ENCODE measurements around the gene FBXO24. TPM values are rescaled to one million over a fixed set of nuclear protein-coding genes. Genes with fewer than 3 reads are reported as not detected.

The FBXO24 gene
- total RNA-seq, 1 donor from 2014 or later, result 0.61 TPM

DNA sequence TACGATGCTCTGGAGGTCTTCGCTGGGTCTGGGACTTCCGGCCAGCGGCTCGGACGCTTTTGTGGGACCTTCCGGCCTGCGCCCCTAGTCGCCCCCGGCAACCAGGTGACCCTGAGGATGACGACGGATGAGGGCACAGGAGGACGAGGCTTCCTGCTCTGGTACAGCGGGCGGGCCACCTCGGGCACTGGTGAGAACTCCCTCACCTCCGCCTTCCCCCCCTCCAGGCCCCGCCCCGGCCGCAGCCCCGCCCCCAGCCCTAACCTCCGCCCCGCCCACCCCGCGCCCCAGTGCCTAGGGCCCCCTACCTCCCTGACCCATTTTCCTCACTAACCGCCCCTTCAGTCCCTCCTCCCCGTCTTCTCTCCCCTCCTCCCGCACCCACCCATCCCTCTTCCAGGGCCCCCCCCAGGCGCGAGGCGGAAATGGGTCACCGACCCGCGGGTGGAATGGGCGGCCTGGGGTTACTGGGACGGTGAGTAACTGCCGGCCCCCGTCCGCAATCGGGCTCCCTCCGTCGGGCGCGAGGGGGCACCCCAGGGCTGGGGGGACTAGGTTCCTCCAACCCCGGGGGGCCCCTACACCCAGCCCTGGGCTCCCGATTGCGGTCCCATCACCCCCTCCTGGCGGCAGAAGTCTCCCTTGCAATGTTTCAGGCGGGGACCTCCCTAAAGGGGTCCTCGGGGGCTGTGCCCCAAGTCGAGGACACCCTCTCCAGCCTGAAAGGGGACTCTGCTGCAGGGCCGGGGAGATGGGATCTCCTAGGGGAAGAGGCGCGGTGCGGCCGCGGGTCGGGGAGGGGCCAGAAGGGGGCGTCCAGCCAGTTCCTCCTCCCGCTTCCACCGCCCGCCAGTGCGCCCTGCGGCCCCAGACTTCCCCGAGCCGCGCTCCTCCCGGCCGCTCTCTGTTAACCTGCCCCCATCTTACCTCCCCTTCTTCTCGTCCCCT lies 18.2 kb downstream of the FBXO24 start:
- H3K4me1 Mint-ChIP-seq, result peaks cover 22% of the 10 kb centered on the region
- H3K27me3 Mint-ChIP-seq (ENCODE audit: low read depth), result peaks cover 51% of the 10 kb centered on the region
- H3K27ac Mint-ChIP-seq (ENCODE audit: unreplicated experiment), result peak overlapping the region; percentile 81
- TF ChIP-seq, protein P1, sequence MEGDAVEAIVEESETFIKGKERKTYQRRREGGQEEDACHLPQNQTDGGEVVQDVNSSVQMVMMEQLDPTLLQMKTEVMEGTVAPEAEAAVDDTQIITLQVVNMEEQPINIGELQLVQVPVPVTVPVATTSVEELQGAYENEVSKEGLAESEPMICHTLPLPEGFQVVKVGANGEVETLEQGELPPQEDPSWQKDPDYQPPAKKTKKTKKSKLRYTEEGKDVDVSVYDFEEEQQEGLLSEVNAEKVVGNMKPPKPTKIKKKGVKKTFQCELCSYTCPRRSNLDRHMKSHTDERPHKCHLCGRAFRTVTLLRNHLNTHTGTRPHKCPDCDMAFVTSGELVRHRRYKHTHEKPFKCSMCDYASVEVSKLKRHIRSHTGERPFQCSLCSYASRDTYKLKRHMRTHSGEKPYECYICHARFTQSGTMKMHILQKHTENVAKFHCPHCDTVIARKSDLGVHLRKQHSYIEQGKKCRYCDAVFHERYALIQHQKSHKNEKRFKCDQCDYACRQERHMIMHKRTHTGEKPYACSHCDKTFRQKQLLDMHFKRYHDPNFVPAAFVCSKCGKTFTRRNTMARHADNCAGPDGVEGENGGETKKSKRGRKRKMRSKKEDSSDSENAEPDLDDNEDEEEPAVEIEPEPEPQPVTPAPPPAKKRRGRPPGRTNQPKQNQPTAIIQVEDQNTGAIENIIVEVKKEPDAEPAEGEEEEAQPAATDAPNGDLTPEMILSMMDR (conservative IDR thresholded peaks at IDR 0.05), result peak; percentile 56
- peak overlapping the region; percentile 73 for H3K4me3 Mint-ChIP-seq
- DNase-seq (ENCODE audit: low read depth, low spot score), result peak; percentile 67
- no peaks in the 10 kb centered on the region for H3K9me3 Mint-ChIP-seq
- no peaks in the 10 kb centered on the region for H3K36me3 Mint-ChIP-seq (ENCODE audit: low read depth)

DNA sequence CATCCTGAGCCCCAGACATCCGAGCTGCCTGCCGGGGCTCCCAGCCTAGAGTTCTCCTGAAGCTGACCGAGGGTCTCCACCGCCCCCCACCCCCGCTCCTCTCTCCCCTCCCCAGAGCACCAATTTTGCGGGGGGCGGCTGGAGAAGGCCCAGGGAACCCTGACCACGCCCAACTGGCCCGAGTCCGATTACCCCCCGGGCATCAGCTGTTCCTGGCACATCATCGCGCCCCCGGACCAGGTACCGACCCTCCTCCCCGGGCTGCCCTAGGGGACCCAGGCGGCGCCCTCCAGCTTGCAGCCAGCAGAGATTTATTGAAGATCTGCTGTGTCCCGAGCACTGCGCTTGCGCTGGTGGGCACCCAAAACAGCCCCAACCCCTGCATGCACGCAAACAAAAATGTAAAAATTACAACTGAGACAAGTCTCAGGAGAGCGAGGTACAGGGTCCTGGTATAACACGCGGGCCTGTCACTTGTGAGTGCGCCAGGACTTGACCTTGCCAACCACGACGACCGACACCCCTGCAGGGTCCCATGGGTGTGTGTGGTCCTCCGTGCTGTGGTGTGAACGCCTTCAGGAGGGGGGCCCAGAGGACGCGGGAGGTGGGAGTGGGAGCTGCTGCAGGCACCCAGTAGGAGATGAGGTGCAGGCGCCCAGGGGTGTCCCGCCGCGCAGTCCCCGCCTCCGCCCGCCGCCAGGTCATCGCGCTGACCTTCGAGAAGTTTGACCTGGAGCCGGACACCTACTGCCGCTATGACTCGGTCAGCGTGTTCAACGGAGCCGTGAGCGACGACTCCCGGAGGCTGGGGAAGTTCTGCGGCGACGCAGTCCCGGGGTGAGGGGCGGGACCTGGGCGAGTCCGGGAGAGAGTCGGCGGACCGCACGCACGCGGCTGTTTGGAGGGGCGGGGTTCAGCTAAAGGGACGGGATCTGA lies 19.1 kb downstream of the FBXO24 start:
- no peaks in the 10 kb centered on the region for H3K9me3 Mint-ChIP-seq
- peak overlapping the region; percentile 73 for H3K4me3 Mint-ChIP-seq
- H3K4me1 Mint-ChIP-seq, result peaks cover 22% of the 10 kb centered on the region
- no peak overlapping the region for H3K27ac Mint-ChIP-seq (ENCODE audit: unreplicated experiment)
- DNase-seq (ENCODE audit: low read depth, low spot score), result no peak
- no peaks in the 10 kb centered on the region for H3K36me3 Mint-ChIP-seq (ENCODE audit: low read depth)
- TF ChIP-seq, protein P1 (conservative IDR thresholded peaks at IDR 0.05), result no peak
- peaks cover 53% of the 10 kb centered on the region for H3K27me3 Mint-ChIP-seq (ENCODE audit: low read depth)

DNA sequence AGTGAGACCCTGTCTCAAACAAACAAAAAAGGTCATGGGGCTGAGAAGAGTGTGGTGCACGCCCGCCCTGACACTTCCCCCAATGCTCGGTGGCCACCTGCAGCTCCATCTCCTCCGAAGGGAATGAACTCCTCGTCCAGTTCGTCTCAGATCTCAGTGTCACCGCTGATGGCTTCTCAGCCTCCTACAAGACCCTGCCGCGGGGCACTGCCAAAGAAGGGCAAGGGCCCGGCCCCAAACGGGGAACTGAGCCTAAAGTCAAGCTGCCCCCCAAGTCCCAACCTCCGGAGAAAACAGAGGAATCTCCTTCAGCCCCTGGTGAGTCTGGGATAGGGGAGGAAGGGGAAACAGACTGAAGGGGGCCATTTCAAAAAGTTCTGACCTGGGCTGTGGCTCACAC lies 20.2 kb downstream of the FBXO24 start:
- TF ChIP-seq, protein P1 (conservative IDR thresholded peaks at IDR 0.05), result no peak
- H3K9me3 Mint-ChIP-seq, result no peaks in the 10 kb centered on the region
- H3K27ac Mint-ChIP-seq (ENCODE audit: unreplicated experiment), result no peak overlapping the region
- peak overlapping the region; percentile 66 for H3K4me3 Mint-ChIP-seq
- H3K27me3 Mint-ChIP-seq (ENCODE audit: low read depth), result peaks cover 53% of the 10 kb centered on the region
- H3K4me1 Mint-ChIP-seq, result peaks cover 22% of the 10 kb centered on the region
- no peaks in the 10 kb centered on the region for H3K36me3 Mint-ChIP-seq (ENCODE audit: low read depth)
- DNase-seq (ENCODE audit: low read depth, low spot score), result no peak

DNA sequence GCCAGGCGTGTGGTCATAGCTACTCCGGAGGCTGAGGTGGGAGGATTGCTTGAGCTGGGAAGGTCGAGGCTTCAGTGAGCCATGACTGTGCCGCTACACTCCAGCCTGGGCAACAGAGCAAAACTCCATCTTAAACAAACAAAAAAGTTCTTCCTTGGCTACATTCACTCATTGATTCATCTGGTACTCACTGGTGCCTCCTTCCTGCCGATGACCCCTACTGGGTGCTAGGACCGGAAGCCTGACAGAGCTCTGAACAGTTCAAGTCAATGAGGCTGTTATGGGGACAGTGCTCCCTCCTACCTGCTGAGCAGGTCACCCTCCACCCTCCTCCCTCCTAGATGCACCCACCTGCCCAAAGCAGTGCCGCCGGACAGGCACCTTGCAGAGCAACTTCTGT lies 21.0 kb downstream of the FBXO24 start:
- Mint-ChIP-seq H3K27ac (ENCODE audit: unreplicated experiment) (no peak overlapping the region), H3K36me3 (ENCODE audit: low read depth) (no peaks in the 10 kb centered on the region), H3K4me3 (peak overlapping the region; percentile 36), H3K4me1 (peaks cover 24% of the 10 kb centered on the region), H3K9me3 (no peaks in the 10 kb centered on the region), H3K27me3 (ENCODE audit: low read depth) (peaks cover 51% of the 10 kb centered on the region)
- DNase-seq (ENCODE audit: low read depth, low spot score), result no peak
- TF ChIP-seq, protein P1 (conservative IDR thresholded peaks at IDR 0.05), result no peak

DNA sequence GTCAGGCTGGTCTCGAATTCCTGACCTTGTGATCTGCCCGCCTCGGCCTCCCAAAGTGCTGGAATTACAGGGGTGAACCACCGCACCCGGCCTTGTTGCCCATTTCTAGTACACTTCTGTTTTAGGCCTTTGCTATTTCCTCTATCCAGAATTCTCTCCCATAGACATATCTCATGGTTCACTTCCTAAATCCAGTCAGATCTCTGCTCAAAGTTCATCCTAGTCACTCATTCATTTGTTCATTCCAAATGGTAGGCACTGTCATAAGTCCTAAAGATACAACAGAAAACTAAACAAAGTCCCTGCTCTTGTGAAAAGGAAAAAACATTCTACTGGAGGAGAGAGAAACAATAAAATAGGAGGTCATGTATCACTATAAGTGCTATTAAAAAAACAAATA lies 23.8 kb downstream of the FBXO24 start:
- Mint-ChIP-seq H3K4me3 (no peak overlapping the region), H3K27me3 (ENCODE audit: low read depth) (peaks cover 35% of the 10 kb centered on the region), H3K27ac (ENCODE audit: unreplicated experiment) (no peak overlapping the region)

More for the DNA sequence above, 23.8 kb downstream of the FBXO24 start:
- TF ChIP-seq, protein P1 (conservative IDR thresholded peaks at IDR 0.05), result no peak
- H3K36me3 Mint-ChIP-seq (ENCODE audit: low read depth), result no peaks in the 10 kb centered on the region
- DNase-seq (ENCODE audit: low read depth, low spot score), result no peak
- peaks cover 11% of the 10 kb centered on the region for H3K4me1 Mint-ChIP-seq
- H3K9me3 Mint-ChIP-seq, result no peaks in the 10 kb centered on the region
